Esophagus muscularis mucosa (tissue), 3 donors: ENCODE measurements around the gene CACNG1.

ENCODE experiments used
- POLR2AphosphoS5 ChIP-seq, 2 donors: sonication (generic); formaldehyde crosslinking; IDR thresholded peaks; one replicate each; pipeline ENCODE4 v1.6.1; 2017; ENCODE audit warnings: antibody characterized with exemption in 2 of 2
- TF ChIP-seq, protein P1 (sequence below), 3 experiments: fragments of 200-600 bp in 2 of 3; fragments of 450-650 bp in 1 of 3; sonication (generic) in 2 of 3; IDR thresholded peaks; one replicate each; pipeline ENCODE4 v1.5.1; 2017 to 2019; ENCODE audit warnings: antibody characterized with exemption in 3 of 3, mild to moderate bottlenecking in 2 of 3, moderate library complexity in 1 of 3

DNA sequence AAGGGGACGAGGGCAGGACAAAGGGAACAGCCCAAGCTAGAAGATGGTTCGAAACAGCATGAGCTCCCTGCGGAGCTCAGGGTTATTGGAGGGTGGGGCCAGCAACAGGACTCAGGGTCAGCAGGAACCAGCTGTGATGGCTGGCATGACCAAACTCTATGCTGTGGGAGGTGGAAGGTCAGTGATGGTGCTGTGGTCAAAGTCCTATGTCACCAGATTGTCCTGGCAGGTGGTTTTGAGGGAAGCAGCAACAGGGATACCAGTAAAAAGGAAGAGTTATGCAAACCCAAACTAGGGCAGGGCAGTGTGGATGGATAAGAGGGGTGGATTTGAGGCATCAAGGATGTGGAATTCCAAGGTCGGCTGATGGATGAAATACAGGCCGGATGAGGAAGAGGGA lies 47.4 kb upstream of the CACNG1 start:
- TF ChIP-seq, protein P1, sequence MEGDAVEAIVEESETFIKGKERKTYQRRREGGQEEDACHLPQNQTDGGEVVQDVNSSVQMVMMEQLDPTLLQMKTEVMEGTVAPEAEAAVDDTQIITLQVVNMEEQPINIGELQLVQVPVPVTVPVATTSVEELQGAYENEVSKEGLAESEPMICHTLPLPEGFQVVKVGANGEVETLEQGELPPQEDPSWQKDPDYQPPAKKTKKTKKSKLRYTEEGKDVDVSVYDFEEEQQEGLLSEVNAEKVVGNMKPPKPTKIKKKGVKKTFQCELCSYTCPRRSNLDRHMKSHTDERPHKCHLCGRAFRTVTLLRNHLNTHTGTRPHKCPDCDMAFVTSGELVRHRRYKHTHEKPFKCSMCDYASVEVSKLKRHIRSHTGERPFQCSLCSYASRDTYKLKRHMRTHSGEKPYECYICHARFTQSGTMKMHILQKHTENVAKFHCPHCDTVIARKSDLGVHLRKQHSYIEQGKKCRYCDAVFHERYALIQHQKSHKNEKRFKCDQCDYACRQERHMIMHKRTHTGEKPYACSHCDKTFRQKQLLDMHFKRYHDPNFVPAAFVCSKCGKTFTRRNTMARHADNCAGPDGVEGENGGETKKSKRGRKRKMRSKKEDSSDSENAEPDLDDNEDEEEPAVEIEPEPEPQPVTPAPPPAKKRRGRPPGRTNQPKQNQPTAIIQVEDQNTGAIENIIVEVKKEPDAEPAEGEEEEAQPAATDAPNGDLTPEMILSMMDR (IDR thresholded peaks at IDR 0.05) = no peak
- no peak for TF ChIP-seq POLR2AphosphoS5 (IDR thresholded peaks at IDR 0.05)
